Esophagus muscularis mucosa (tissue), 3 donors: Measurements from ENCODE around the gene BCL11B.

Experiments used
- POLR2A ChIP-seq: fragments of 450-650 bp; IDR thresholded peaks from one replicate; pipeline ENCODE4 v1.6.1; 2017; ENCODE audit warnings: antibody characterized with exemption, moderate library complexity, mild to moderate bottlenecking, low read depth
- TF ChIP-seq, protein P1 (sequence below), 3 experiments: fragments of 200-600 bp in 2 of 3; fragments of 450-650 bp in 1 of 3; sonication (generic) in 2 of 3; IDR thresholded peaks; one replicate each; pipeline ENCODE4 v1.5.1; 2017 to 2019; ENCODE audit warnings: antibody characterized with exemption in 3 of 3, mild to moderate bottlenecking in 2 of 3, moderate library complexity in 1 of 3

DNA sequence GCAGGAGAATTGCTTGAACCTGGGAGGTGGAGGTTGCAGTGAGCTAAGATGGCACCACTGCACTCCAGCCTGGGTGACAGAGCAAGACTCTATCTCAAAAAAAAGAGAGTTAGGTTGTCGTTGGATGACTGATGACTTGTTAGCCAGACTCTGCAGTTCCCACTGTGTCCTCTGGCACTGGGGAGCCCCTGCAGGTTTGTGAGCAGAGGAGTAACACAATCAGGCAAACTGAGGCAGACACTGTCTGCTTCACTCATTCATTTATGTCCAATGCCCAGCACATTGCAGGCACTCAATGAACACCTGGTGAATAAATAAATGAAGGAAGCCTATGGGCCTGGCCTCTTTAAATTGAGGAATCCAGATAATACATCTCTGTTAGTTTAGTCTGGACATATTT, 41.2 kb upstream of the BCL11B start:
- TF ChIP-seq, protein P1, sequence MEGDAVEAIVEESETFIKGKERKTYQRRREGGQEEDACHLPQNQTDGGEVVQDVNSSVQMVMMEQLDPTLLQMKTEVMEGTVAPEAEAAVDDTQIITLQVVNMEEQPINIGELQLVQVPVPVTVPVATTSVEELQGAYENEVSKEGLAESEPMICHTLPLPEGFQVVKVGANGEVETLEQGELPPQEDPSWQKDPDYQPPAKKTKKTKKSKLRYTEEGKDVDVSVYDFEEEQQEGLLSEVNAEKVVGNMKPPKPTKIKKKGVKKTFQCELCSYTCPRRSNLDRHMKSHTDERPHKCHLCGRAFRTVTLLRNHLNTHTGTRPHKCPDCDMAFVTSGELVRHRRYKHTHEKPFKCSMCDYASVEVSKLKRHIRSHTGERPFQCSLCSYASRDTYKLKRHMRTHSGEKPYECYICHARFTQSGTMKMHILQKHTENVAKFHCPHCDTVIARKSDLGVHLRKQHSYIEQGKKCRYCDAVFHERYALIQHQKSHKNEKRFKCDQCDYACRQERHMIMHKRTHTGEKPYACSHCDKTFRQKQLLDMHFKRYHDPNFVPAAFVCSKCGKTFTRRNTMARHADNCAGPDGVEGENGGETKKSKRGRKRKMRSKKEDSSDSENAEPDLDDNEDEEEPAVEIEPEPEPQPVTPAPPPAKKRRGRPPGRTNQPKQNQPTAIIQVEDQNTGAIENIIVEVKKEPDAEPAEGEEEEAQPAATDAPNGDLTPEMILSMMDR (IDR thresholded peaks at IDR 0.05): no peak
- no peak for TF ChIP-seq POLR2A
